DOHH2 (cell line): Measurements from ENCODE around the gene TIMMDC1.

Source experiments
- H3F3A ChIP-seq: fragments of 200-600 bp; sonication (generic), shearing (Covaris generic); 2 replicates; pipeline ENCODE4 v1.6.0; 2016; ENCODE audit warnings: antibody characterized with exemption, mild to moderate bottlenecking; ENCODE audit not compliant: control insufficient read depth, insufficient read depth
- H3K27ac ChIP-seq: fragments of 200-600 bp; sonication (generic); 2 replicates; pipeline ENCODE4 v1.5.1; 2014; ENCODE audit warnings: low read depth, mild to moderate bottlenecking, low read length, moderate library complexity
- H3K27me3 ChIP-seq: fragments of 200-600 bp; sonication (generic); 2 replicates; pipeline ENCODE4 v1.6.1; 2014; ENCODE audit warnings: mild to moderate bottlenecking, low read length, mixed read lengths; ENCODE audit not compliant: control insufficient read depth
- H3K36me3 ChIP-seq: fragments of 200-600 bp; sonication (generic); 2 replicates; pipeline ENCODE4 v1.6.1; 2014; ENCODE audit warnings: mild to moderate bottlenecking, low read length, moderate library complexity, mixed read lengths; ENCODE audit not compliant: control insufficient read depth
- H3K4me1 ChIP-seq: fragments of 200-600 bp; sonication (generic); 2 replicates; pipeline ENCODE4 v1.6.1; 2014; ENCODE audit warnings: mild to moderate bottlenecking, low read length, mixed read lengths; ENCODE audit not compliant: control insufficient read depth
- H3K4me2 ChIP-seq: fragments of 200-600 bp; sonication (generic); 2 replicates; pipeline ENCODE4 v1.6.0; 2014; ENCODE audit warnings: mild to moderate bottlenecking, low read length, moderate library complexity
- H3K4me3 ChIP-seq: fragments of 200-600 bp; sonication (generic); 2 replicates; pipeline ENCODE4 v1.5.1; 2014; ENCODE audit warnings: mild to moderate bottlenecking, low read length, mixed read lengths
- H3K79me2 ChIP-seq: fragments of 200-600 bp; sonication (generic); 2 replicates; pipeline ENCODE4 v1.6.1; 2014; ENCODE audit warnings: mild to moderate bottlenecking, low read length, mixed read lengths; ENCODE audit not compliant: control insufficient read depth
- H3K9me2 ChIP-seq: fragments of 200-600 bp; sonication (generic); replicated peaks from 2 replicates; pipeline ENCODE4 v1.6.1; 2014; ENCODE audit warnings: mild to moderate bottlenecking, low read length, mixed read lengths; ENCODE audit not compliant: control insufficient read depth
- H3K9me3 ChIP-seq: fragments of 200-600 bp; sonication (generic); 2 replicates; pipeline ENCODE4 v1.6.1; 2014; ENCODE audit warnings: antibody characterized with exemption, low read length, mixed read lengths; ENCODE audit not compliant: control insufficient read depth, insufficient read depth
- H4K20me1 ChIP-seq: fragments of 200-600 bp; sonication (generic); 2 replicates; pipeline ENCODE4 v1.6.0; 2014; ENCODE audit warnings: low read depth, mild to moderate bottlenecking, antibody characterized with exemption, low read length, moderate library complexity; ENCODE audit not compliant: control insufficient read depth, insufficient read depth
- EZH2phosphoT487 ChIP-seq: fragments of 200-600 bp; sonication (generic); IDR thresholded peaks from 2 replicates; pipeline ENCODE4 v1.6.1; 2017; ENCODE audit warnings: borderline replicate concordance, mild to moderate bottlenecking, antibody characterized with exemption, low read length, moderate library complexity, mixed read lengths
- TF ChIP-seq, protein P1 (sequence below): fragments of 200-600 bp; sonication (generic); IDR thresholded peaks from one replicate; pipeline ENCODE4 v1.5.1; 2014; ENCODE audit warnings: antibody characterized with exemption, mild to moderate bottlenecking, low read depth, low read length; ENCODE audit not compliant: poor library complexity, severe bottlenecking

The TIMMDC1 gene

GRCh38 chr3:119517112-119517511, 18.8 kb downstream of the TIMMDC1 start:
- TF ChIP-seq, protein P1, sequence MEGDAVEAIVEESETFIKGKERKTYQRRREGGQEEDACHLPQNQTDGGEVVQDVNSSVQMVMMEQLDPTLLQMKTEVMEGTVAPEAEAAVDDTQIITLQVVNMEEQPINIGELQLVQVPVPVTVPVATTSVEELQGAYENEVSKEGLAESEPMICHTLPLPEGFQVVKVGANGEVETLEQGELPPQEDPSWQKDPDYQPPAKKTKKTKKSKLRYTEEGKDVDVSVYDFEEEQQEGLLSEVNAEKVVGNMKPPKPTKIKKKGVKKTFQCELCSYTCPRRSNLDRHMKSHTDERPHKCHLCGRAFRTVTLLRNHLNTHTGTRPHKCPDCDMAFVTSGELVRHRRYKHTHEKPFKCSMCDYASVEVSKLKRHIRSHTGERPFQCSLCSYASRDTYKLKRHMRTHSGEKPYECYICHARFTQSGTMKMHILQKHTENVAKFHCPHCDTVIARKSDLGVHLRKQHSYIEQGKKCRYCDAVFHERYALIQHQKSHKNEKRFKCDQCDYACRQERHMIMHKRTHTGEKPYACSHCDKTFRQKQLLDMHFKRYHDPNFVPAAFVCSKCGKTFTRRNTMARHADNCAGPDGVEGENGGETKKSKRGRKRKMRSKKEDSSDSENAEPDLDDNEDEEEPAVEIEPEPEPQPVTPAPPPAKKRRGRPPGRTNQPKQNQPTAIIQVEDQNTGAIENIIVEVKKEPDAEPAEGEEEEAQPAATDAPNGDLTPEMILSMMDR, result no peak
- TF ChIP-seq EZH2phosphoT487, result no peak

GRCh38 chr3:119518026-119518425, 19.7 kb downstream of the TIMMDC1 start:
- H4K20me1 ChIP-seq, result no peaks in the 10 kb centered on the region
- peaks cover 99% of the 10 kb centered on the region for H3K36me3 ChIP-seq
- H3K79me2 ChIP-seq, result no peaks in the 10 kb centered on the region
- no peak overlapping the region for H3K4me2 ChIP-seq
- no peak overlapping the region for H3K4me3 ChIP-seq
- no peak overlapping the region for H3K27ac ChIP-seq
- no peaks in the 10 kb centered on the region for H3F3A ChIP-seq
- no peaks in the 10 kb centered on the region for H3K4me1 ChIP-seq
- H3K9me2 ChIP-seq, result no peaks in the 10 kb centered on the region
- no peaks in the 10 kb centered on the region for H3K9me3 ChIP-seq
- no peaks in the 10 kb centered on the region for H3K27me3 ChIP-seq
- TF ChIP-seq, protein P1, result no peak
- no peak for TF ChIP-seq EZH2phosphoT487

More at GRCh38 chr3:119517112-119517511, 18.8 kb downstream of the TIMMDC1 start:
- no peaks in the 10 kb centered on the region for H3K4me1 ChIP-seq
- H3F3A ChIP-seq, result no peaks in the 10 kb centered on the region
- peaks cover 95% of the 10 kb centered on the region for H3K36me3 ChIP-seq
- no peaks in the 10 kb centered on the region for H3K9me3 ChIP-seq
- no peak overlapping the region for H3K4me2 ChIP-seq
- H3K9me2 ChIP-seq, result no peaks in the 10 kb centered on the region
- no peaks in the 10 kb centered on the region for H3K27me3 ChIP-seq
- no peaks in the 10 kb centered on the region for H3K79me2 ChIP-seq
- H4K20me1 ChIP-seq, result no peaks in the 10 kb centered on the region
- H3K27ac ChIP-seq, result no peak overlapping the region
- no peak overlapping the region for H3K4me3 ChIP-seq

DNA sequence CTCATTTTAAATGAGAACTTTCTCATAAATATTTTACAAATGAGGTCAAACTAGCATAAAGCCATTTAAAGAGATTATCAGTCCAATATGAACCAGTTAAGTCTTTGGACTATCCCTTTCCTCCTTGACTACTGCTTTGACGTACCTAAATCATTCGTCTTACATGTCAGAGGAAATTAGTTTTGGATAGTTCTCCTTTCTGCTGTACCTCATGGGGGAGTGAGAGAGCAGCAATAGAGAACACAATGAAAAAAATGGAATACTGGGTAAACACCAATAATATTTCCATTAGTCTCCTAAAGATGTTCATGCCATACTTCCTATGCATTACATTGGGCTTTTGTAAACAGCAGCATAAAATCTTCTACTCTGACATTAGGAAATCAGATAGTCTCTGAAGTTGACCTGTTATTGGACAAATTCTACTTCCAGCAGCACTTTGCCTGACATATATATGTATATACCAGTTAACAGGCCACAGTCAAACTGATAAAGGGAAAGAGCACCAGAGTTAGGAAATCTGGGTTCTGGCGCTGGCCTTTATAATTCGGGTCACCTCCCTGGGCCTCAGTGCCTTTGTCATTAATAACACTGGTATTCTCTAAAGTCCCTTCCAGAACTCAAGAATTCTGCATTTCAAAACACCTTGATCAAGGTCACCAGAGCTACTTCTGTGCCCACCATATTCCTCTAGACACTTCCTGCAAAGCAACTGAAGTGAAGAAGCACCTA, 26.8 kb downstream of the TIMMDC1 start:
- Histone ChIP-seq H3K9me3 (no peaks in the 10 kb centered on the region), H3K9me2 (no peaks in the 10 kb centered on the region), H3K4me1 (no peaks in the 10 kb centered on the region), H3K4me2 (no peak overlapping the region), H4K20me1 (no peaks in the 10 kb centered on the region), H3K36me3 (peaks cover 77% of the 10 kb centered on the region), H3K79me2 (no peaks in the 10 kb centered on the region), H3K4me3 (no peak overlapping the region), H3K27ac (no peak overlapping the region), H3F3A (0 out of 2 replicates have a peak, but pooled peaks cover 6% of the 10 kb centered on the region), H3K27me3 (no peaks in the 10 kb centered on the region)
- TF ChIP-seq, protein P1, result peak; percentile 37
- no peak for TF ChIP-seq EZH2phosphoT487
